SH-SY5Y (cell line): ENCODE results near the gene KCNJ12.

Source experiments
- GATA2 ChIP-seq: IDR thresholded peaks from 2 replicates; pipeline ENCODE4 v1.6.1; 2011; ENCODE audit warnings: mild to moderate bottlenecking, low read depth, low read length
- GATA3 ChIP-seq: IDR thresholded peaks from 2 replicates; pipeline ENCODE4 v1.6.1; 2011; ENCODE audit warnings: low read depth, mild to moderate bottlenecking, low read length, moderate library complexity

DNA sequence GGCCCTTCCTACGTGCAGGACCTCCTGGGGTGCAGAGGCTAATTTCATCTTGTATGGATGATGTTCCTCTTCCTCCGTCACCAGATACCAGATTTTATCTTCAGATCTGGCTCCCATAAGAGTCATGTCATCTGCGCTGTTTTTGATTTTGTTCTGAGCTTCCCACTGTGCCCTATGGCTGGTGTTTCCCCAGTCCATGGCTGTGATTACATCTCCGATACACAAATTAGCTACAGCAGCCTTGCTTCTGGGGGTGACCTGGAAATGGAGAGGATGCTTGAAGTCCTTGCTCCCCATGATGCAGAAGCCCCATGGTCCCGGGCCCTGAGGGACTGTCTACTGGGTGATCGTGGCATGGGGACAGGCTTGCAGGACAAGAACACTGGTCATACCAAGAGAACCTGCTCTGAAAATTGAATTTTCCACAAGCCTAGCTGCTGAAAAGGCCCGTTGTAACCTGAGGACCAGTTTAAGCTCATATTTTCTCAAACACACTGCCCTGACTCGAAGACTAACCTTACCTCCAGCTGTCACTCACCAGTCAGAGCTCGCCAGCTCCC lies 69.0 kb downstream of the KCNJ12 start:
- TF ChIP-seq GATA2 (peak; percentile 55), GATA3 (peak; percentile 65)
